ENCODE measurements around the gene IL18BP. TPM values are rescaled to one million over a fixed set of nuclear protein-coding genes. Genes with fewer than 3 reads are reported as not detected.

IL18BP gene
- total RNA-seq, 1 donor from 2014 or later: 2.1 TPM

GRCh38 chr11:71963468-71963867, 35.2 kb upstream of the IL18BP start:
- H3K27me3 ChIP-seq (ENCODE audit: control insufficient read depth, insufficient read depth, low read length): no peaks in the 10 kb centered on the region
- TF ChIP-seq CTCF (IDR thresholded peaks at IDR 0.05; ENCODE audit: insufficient read depth, low read length, severe bottlenecking): no peak
- DNase-seq (ENCODE audit: low read depth): no peak
- peaks cover 1% of the 10 kb centered on the region for H3K36me3 ChIP-seq (ENCODE audit: control insufficient read depth, insufficient read depth, low read length)
- FAIRE-seq: no peak
- no peak overlapping the region for H3K4me3 ChIP-seq (ENCODE audit: low read depth, low read length)

GRCh38 chr11:71964641-71965040, 34.1 kb upstream of the IL18BP start:
- Histone ChIP-seq H3K27me3 (ENCODE audit: control insufficient read depth, insufficient read depth, low read length) (no peaks in the 10 kb centered on the region), H3K4me3 (ENCODE audit: low read depth, low read length) (no peak overlapping the region), H3K36me3 (ENCODE audit: control insufficient read depth, insufficient read depth, low read length) (peaks cover 1% of the 10 kb centered on the region)
- DNase-seq (ENCODE audit: low read depth) (no peak), FAIRE-seq (no peak)
- TF ChIP-seq CTCF (IDR thresholded peaks at IDR 0.05; ENCODE audit: insufficient read depth, low read length, severe bottlenecking): no peak

- DNase-seq (ENCODE audit: low read depth) (no peak), FAIRE-seq (no peak)
- no peaks in the 10 kb centered on the region for H3K27me3 ChIP-seq (ENCODE audit: control insufficient read depth, insufficient read depth, low read length)
- TF ChIP-seq CTCF (IDR thresholded peaks at IDR 0.05; ENCODE audit: insufficient read depth, low read length, severe bottlenecking): no peak
- no peaks in the 10 kb centered on the region for H3K36me3 ChIP-seq (ENCODE audit: control insufficient read depth, insufficient read depth, low read length)
- no peak overlapping the region for H3K4me3 ChIP-seq (ENCODE audit: low read depth, low read length)
Measured at GRCh38 chr11:71971680-71972079, 27.0 kb upstream of the IL18BP start.

DNA sequence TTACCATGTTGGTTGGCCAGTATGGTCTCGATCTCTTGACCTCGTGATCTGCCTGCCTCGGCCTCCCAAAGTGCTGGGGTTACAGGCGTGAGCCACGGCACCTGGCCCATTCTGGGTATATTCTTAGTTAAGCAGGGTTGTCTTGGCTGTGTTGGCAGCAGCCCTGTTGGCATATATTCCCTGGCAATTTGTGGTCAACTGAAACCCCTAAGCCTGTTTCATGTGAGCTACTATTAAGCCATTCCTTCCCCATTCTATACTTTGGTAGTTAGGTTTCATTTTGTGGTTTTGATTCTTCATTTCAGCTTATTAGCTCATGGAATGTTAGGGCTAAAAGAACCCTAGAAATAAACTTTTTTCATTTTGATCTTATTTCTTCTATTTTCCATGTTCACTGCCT, 22.2 kb upstream of the IL18BP start:
- no peak for TF ChIP-seq CTCF (IDR thresholded peaks at IDR 0.05; ENCODE audit: insufficient read depth, low read length, severe bottlenecking)

DNA sequence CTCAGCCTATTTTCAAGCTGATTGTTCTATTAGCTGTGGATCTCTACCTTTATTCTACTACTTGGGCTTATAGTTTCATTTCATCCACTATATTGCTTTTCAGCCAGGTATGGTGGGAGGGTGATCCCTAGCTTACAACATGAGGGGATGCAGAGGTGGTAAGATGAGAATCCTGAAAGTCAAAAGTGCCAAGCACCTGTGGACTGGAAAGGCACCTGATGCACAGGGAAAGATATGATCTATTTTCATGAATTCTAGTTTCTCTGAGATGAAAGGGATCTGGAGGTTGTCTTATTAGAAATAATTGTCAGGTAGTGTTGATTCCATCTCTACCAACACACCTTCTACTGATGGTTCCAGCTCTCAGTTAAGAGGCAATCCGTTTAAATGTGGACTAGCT, 21.6 kb upstream of the IL18BP start:
- Histone ChIP-seq H3K4me3 (ENCODE audit: low read depth, low read length) (no peak overlapping the region), H3K36me3 (ENCODE audit: control insufficient read depth, insufficient read depth, low read length) (no peaks in the 10 kb centered on the region), H3K27me3 (ENCODE audit: control insufficient read depth, insufficient read depth, low read length) (no peaks in the 10 kb centered on the region)
- no peak for TF ChIP-seq CTCF (IDR thresholded peaks at IDR 0.05; ENCODE audit: insufficient read depth, low read length, severe bottlenecking)
- no peak for FAIRE-seq
- DNase-seq (ENCODE audit: low read depth): no peak

More for the DNA sequence above, 22.2 kb upstream of the IL18BP start:
- no peaks in the 10 kb centered on the region for H3K36me3 ChIP-seq (ENCODE audit: control insufficient read depth, insufficient read depth, low read length)
- FAIRE-seq: no peak
- H3K4me3 ChIP-seq (ENCODE audit: low read depth, low read length): no peak overlapping the region
- no peaks in the 10 kb centered on the region for H3K27me3 ChIP-seq (ENCODE audit: control insufficient read depth, insufficient read depth, low read length)
- DNase-seq (ENCODE audit: low read depth): no peak

GRCh38 chr11:71977743-71978418, 20.8 kb upstream of the IL18BP start:
- TF ChIP-seq CTCF (IDR thresholded peaks at IDR 0.05; ENCODE audit: insufficient read depth, low read length, severe bottlenecking): peak; percentile 56
- no peak for FAIRE-seq
- peak; percentile 54 for DNase-seq (ENCODE audit: low read depth)
- no peaks in the 10 kb centered on the region for H3K36me3 ChIP-seq (ENCODE audit: control insufficient read depth, insufficient read depth, low read length)
- H3K27me3 ChIP-seq (ENCODE audit: control insufficient read depth, insufficient read depth, low read length): no peaks in the 10 kb centered on the region
- H3K4me3 ChIP-seq (ENCODE audit: low read depth, low read length): no peak overlapping the region

Data from bronchial epithelial cell (primary cell).